ENCODE measurements around the gene MYBPH. TPM values are rescaled to one million over a fixed set of nuclear protein-coding genes. Genes with fewer than 3 reads are reported as not detected.

MYBPH gene
- total RNA-seq, 1 experiment from 2014 or later: not detected

DNA sequence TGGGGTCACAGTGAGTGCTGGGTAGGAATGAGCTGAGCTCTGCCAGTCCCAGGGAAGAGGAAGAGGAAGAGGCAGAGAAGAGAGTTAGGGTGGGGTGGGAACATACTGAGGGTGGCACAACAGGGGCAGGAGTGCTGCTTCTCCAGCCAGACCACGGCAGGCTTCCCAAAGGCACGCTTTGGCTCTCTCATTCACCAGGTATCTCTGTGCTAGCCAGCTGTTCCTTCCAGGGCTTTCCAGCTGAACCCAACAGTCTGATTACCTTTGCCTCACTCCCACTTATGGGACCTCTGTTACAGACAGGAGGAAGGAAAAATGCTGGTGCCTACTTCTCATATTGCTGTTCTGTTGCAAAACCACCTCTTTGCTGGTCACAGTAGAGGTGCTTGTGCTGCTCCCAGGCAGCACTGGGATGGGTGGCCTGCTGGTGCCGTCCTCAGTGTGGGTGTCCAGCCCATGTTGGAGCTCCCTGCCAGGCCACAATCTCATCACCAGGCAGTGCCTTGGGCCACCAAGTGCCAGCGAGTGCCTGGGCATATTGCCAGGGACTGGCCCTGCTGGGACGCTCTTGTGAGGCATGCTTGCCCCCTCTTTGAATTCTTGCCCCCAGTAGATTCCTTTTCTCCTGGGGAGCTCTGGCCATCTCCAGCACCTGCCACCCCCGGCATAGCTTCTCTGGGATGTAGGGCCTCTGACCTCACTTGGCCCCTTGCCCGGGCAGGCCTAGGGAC, 46.0 kb downstream of the MYBPH start:
- Mint-ChIP-seq H3K27ac (no peak overlapping the region), H3K9me3 (no peaks in the 10 kb centered on the region; a peak in 1 of 5 replicates), H3K4me3 (no peak overlapping the region), H3K4me1 (peaks cover 34 to 44% of the 10 kb centered on the region in 2 experiments), H3K36me3 (ENCODE audit: insufficient read depth in 1 of 3, low read depth in 3 of 3) (no peaks in the 10 kb centered on the region), H3K27me3 (ENCODE audit: low read depth) (peaks cover 53% of the 10 kb centered on the region)
- H3K56ac ChIP-seq (ENCODE audit: insufficient read length, low read depth, low read length): no peak overlapping the region
- no peak overlapping the region for H2BK20ac ChIP-seq (ENCODE audit: low read depth, low read length, poor library complexity, severe bottlenecking)
- H2AFZ ChIP-seq (ENCODE audit: low read length): no peak overlapping the region
- no peak overlapping the region for H3K23ac ChIP-seq (ENCODE audit: insufficient read length, low read depth, low read length)
- TF ChIP-seq, protein P1, sequence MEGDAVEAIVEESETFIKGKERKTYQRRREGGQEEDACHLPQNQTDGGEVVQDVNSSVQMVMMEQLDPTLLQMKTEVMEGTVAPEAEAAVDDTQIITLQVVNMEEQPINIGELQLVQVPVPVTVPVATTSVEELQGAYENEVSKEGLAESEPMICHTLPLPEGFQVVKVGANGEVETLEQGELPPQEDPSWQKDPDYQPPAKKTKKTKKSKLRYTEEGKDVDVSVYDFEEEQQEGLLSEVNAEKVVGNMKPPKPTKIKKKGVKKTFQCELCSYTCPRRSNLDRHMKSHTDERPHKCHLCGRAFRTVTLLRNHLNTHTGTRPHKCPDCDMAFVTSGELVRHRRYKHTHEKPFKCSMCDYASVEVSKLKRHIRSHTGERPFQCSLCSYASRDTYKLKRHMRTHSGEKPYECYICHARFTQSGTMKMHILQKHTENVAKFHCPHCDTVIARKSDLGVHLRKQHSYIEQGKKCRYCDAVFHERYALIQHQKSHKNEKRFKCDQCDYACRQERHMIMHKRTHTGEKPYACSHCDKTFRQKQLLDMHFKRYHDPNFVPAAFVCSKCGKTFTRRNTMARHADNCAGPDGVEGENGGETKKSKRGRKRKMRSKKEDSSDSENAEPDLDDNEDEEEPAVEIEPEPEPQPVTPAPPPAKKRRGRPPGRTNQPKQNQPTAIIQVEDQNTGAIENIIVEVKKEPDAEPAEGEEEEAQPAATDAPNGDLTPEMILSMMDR (conservative IDR thresholded peaks at IDR 0.05): no peak
- H4K8ac ChIP-seq (replicated peaks; ENCODE audit: insufficient read length, low read depth, low read length): no peak overlapping the region
- H3K27ac ChIP-seq (ENCODE audit: insufficient read length, low read depth, low read length): no peak overlapping the region
- no peaks in the 10 kb centered on the region for H4K20me1 ChIP-seq (ENCODE audit: control insufficient read depth, insufficient read depth, insufficient read length)
- WGBS (ENCODE audit: extremely low coverage, insufficient read length, low lambda C conversion rate): no CpG with 5 or more reads among the region's 7 CpGs
- DNase-seq: peak; percentile 23
- peaks cover 2% of the 10 kb centered on the region; the same call in 1 of the 2 replicates for H3K4me1 ChIP-seq (ENCODE audit: insufficient read depth, low read length)
- no peak overlapping the region for H3K18ac ChIP-seq (ENCODE audit: insufficient read length, low read depth, low read length)
- no peak overlapping the region for H2BK15ac ChIP-seq (ENCODE audit: low read depth, low read length)
- no peaks in the 10 kb centered on the region; the same call in 1 of the 2 replicates for H3K27me3 ChIP-seq (ENCODE audit: insufficient read depth, low read length)
- H3K79me2 ChIP-seq (ENCODE audit: insufficient read depth, low read length): no peaks in the 10 kb centered on the region
- peaks cover 7% of the 10 kb centered on the region for H3K23me2 ChIP-seq (ENCODE audit: insufficient read length, low read depth, low read length, poor library complexity, severe bottlenecking)
- H3K9me3 ChIP-seq (ENCODE audit: control insufficient read depth, low read depth, low read length): no peaks in the 10 kb centered on the region
- H3K4me2 ChIP-seq (ENCODE audit: insufficient read depth, insufficient read length, low read length): no peak overlapping the region
- no peak overlapping the region for H3T11ph ChIP-seq (ENCODE audit: low read length)
- H3K14ac ChIP-seq (ENCODE audit: insufficient read depth, low read length): no peak overlapping the region
- no peaks in the 10 kb centered on the region for H3K79me1 ChIP-seq (ENCODE audit: insufficient read depth, low read depth, low read length, poor library complexity, severe bottlenecking)
- no peak overlapping the region for H2AK5ac ChIP-seq (ENCODE audit: insufficient read length, low read length)
- H3K4ac ChIP-seq (ENCODE audit: low read depth, low read length): no peak overlapping the region
- H2BK12ac ChIP-seq (ENCODE audit: insufficient read length, low read depth, low read length): no peak overlapping the region
- no peak overlapping the region for H3K9ac ChIP-seq (ENCODE audit: extremely low read depth, insufficient read length, low read length)
- H2BK5ac ChIP-seq (ENCODE audit: insufficient read length, low read length): no peak overlapping the region
- H4K5ac ChIP-seq (ENCODE audit: insufficient read length, low read depth, low read length): no peak overlapping the region
- H2BK120ac ChIP-seq (ENCODE audit: low read depth, low read length, poor library complexity, severe bottlenecking): no peak overlapping the region
- no peak overlapping the region for H4K91ac ChIP-seq (ENCODE audit: insufficient read length, low read depth, low read length)

Data from H9 (cell line).